SK-N-MC (cell line): ENCODE results near the gene USP47.
A peak's percentile ranks its signal among the peaks of the same experiment; 100 is the strongest.

ENCODE experiments used
- DNase-seq: peaks from one replicate; pipeline ENCODE4 v3.0.0-alpha.2; 2011; ENCODE audit warnings: low read depth, low spot score
- H3K27ac ChIP-seq: fragments of 200-600 bp; sonication (generic); 2 replicates; pipeline ENCODE4 v1.5.1; 2016; ENCODE audit warnings: mixed run types
- H3K36me3 ChIP-seq: fragments of 200-600 bp; sonication (generic); 2 replicates; pipeline ENCODE4 v1.6.1; 2017; ENCODE audit warnings: antibody characterized with exemption, low read length, mixed read lengths; ENCODE audit not compliant: insufficient read depth
- H3K4me3 ChIP-seq: fragments of 200-600 bp; sonication (generic); 2 replicates; pipeline ENCODE4 v1.5.1; 2016
- H3K9ac ChIP-seq: fragments of 200-600 bp; sonication (generic); 2 replicates; pipeline ENCODE4 v1.8.0; 2017; ENCODE audit warnings: mixed run types, mixed read lengths; ENCODE audit not compliant: insufficient read length
- H3K9me3 ChIP-seq: fragments of 200-600 bp; sonication (generic); 2 replicates; pipeline ENCODE4 v1.6.1; 2017; ENCODE audit warnings: low read depth, mild to moderate bottlenecking, antibody characterized with exemption, low read length, moderate library complexity, mixed read lengths
- EZH2 ChIP-seq: fragments of 200-600 bp; sonication (generic); IDR thresholded peaks from one replicate; pipeline ENCODE4 v1.6.1; 2017; ENCODE audit warnings: antibody characterized with exemption
- FOXP2 ChIP-seq: optimal IDR thresholded peaks from 2 replicates; pipeline ENCODE3; 2011; ENCODE audit warnings: mild to moderate bottlenecking, moderate library complexity; ENCODE audit not compliant: insufficient read depth; ENCODE audit errors: extremely low read length, control extremely low read depth
- POLR2AphosphoS5 ChIP-seq: IDR thresholded peaks from 2 replicates; pipeline ENCODE4 v1.6.1; 2012; ENCODE audit warnings: mild to moderate bottlenecking, low read depth, low read length, borderline replicate concordance

The USP47 gene, protein sequence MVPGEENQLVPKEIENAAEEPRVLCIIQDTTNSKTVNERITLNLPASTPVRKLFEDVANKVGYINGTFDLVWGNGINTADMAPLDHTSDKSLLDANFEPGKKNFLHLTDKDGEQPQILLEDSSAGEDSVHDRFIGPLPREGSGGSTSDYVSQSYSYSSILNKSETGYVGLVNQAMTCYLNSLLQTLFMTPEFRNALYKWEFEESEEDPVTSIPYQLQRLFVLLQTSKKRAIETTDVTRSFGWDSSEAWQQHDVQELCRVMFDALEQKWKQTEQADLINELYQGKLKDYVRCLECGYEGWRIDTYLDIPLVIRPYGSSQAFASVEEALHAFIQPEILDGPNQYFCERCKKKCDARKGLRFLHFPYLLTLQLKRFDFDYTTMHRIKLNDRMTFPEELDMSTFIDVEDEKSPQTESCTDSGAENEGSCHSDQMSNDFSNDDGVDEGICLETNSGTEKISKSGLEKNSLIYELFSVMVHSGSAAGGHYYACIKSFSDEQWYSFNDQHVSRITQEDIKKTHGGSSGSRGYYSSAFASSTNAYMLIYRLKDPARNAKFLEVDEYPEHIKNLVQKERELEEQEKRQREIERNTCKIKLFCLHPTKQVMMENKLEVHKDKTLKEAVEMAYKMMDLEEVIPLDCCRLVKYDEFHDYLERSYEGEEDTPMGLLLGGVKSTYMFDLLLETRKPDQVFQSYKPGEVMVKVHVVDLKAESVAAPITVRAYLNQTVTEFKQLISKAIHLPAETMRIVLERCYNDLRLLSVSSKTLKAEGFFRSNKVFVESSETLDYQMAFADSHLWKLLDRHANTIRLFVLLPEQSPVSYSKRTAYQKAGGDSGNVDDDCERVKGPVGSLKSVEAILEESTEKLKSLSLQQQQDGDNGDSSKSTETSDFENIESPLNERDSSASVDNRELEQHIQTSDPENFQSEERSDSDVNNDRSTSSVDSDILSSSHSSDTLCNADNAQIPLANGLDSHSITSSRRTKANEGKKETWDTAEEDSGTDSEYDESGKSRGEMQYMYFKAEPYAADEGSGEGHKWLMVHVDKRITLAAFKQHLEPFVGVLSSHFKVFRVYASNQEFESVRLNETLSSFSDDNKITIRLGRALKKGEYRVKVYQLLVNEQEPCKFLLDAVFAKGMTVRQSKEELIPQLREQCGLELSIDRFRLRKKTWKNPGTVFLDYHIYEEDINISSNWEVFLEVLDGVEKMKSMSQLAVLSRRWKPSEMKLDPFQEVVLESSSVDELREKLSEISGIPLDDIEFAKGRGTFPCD (N-terminal part only)

DNA sequence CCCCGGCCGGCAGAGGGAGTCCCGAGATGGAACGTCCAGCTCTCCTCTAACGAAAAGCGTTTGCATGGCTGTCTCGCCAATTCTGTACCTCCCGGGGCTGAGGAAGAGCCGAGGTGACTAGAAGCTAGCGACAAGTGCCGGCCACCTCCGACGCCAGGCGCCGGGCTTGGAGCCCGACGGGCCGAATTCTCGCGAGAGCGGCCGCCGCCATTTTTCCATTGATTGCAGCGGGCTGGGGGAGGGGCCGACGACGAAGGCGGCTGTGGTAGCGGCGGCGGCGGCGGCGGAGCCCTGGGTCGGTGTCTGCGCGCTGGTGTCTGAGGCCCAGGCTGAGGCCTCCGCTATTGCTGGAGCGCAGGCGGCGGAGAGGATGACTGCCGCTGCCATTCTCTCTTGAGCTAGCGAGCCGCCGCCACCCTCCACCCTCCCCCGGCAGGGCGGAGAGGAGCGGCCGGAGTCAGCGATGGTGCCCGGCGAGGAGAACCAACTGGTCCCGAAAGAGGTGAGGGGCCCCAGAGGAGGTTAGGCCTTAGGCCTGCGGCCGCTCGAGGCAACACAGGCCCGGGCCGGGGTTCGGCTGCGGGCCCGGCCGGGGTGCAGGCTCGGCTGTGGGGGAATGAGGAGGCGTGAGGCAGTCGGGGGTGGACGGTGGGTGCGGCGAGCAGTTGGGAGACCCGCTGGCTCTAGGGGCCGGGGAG is at the start of gene USP47:
Gene USP47, plus strand, starts transcription at position 250 of the 698 bp plus-strand sequence. Its CDS starts 214 bp downstream, at position 464.
- H3K9me3 ChIP-seq, result no peaks in the 10 kb centered on the region
- no peaks in the 10 kb centered on the region for H3K36me3 ChIP-seq
- peak within 1 kb of the TSS; percentile 94 for H3K27ac ChIP-seq
- TF ChIP-seq FOXP2, result no peak
- TF ChIP-seq POLR2AphosphoS5, result peak; percentile 82
- DNase-seq, result no peak
- peak within 1 kb of the TSS; percentile 93 for H3K4me3 ChIP-seq
- H3K9ac ChIP-seq, result peak within 1 kb of the TSS; percentile 97

GRCh38 chr11:11793073-11793472 is 48.7 kb upstream of the USP47 start:
- TF ChIP-seq POLR2AphosphoS5 (no peak), EZH2 (no peak), FOXP2 (no peak)

GRCh38 chr11:11798586-11799438 is 43.0 kb upstream of the USP47 start:
- TF ChIP-seq POLR2AphosphoS5 (no peak), EZH2 (no peak), FOXP2 (no peak)
- Histone ChIP-seq H3K36me3 (no peaks in the 10 kb centered on the region), H3K4me3 (no peak overlapping the region), H3K9me3 (no peaks in the 10 kb centered on the region), H3K9ac (no peak overlapping the region), H3K27ac (no peak overlapping the region)
- DNase-seq, result peak; percentile 48

More at GRCh38 chr11:11793073-11793472, 48.7 kb upstream of the USP47 start:
- Histone ChIP-seq H3K9ac (no peak overlapping the region), H3K27ac (no peak overlapping the region), H3K9me3 (no peaks in the 10 kb centered on the region), H3K4me3 (no peak overlapping the region), H3K36me3 (no peaks in the 10 kb centered on the region)
- DNase-seq, result no peak

DNA sequence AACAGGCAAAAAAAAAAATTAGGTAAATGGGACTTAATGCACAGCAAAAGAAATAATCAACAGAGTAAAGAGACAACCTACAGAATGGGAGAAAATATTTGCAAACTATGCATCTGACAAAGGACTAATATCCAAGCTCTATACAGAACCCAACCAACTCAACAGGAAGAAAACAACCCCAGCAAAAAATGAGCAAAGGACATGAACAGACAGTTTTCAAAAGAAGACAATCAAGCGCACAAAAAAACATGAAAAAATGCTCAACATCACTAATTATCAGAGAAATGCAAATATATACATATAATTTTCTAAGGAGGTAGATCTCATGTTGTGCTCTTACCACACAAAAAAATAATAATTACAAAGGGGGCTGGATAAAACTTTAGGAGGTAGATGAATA is 36.5 kb upstream of the USP47 start:
- no peak for TF ChIP-seq FOXP2
- TF ChIP-seq EZH2, result no peak
- no peak for TF ChIP-seq POLR2AphosphoS5
- no peaks in the 10 kb centered on the region for H3K9me3 ChIP-seq

GRCh38 chr11:11806074-11806473 is 35.7 kb upstream of the USP47 start:
- H3K4me3 ChIP-seq, result no peak overlapping the region
- DNase-seq, result no peak
- H3K27ac ChIP-seq, result no peak overlapping the region
- H3K9ac ChIP-seq, result no peak overlapping the region
- no peaks in the 10 kb centered on the region for H3K36me3 ChIP-seq
- H3K9me3 ChIP-seq, result no peaks in the 10 kb centered on the region
- no peak for TF ChIP-seq POLR2AphosphoS5
- TF ChIP-seq FOXP2, result no peak
- no peak for TF ChIP-seq EZH2

More for the DNA sequence above, 36.5 kb upstream of the USP47 start:
- no peak overlapping the region for H3K4me3 ChIP-seq
- no peak overlapping the region for H3K9ac ChIP-seq
- DNase-seq, result no peak
- H3K36me3 ChIP-seq, result no peaks in the 10 kb centered on the region
- H3K27ac ChIP-seq, result no peak overlapping the region

GRCh38 chr11:11806586-11806985 is 35.2 kb upstream of the USP47 start:
- TF ChIP-seq FOXP2, result no peak
- Histone ChIP-seq H3K36me3 (no peaks in the 10 kb centered on the region), H3K9me3 (no peaks in the 10 kb centered on the region), H3K9ac (no peak overlapping the region), H3K27ac (no peak overlapping the region), H3K4me3 (no peak overlapping the region)
- DNase-seq, result no peak
